GM23338 (cell line): ENCODE results near the gene PCDH1. TPM values are rescaled to one million over a fixed set of nuclear protein-coding genes. Genes with fewer than 3 reads are reported as not detected.

Experiments used
- ATAC-seq: fragments of 200-7000 bp; cut with Tn5 transposase; 3 replicates; pipeline ENCODE4 v1.9.1; 2020
- DNase-seq: peaks from one replicate; pipeline ENCODE4 v3.0.0-alpha.2; 2015; ENCODE audit warnings: low spot score
- H2AFZ ChIP-seq: fragments of 200-600 bp; sonication (generic); 2 replicates; pipeline ENCODE4 v1.8.0; 2016; ENCODE audit warnings: antibody characterized with exemption, mild to moderate bottlenecking, moderate library complexity
- H3F3A ChIP-seq: fragments of 200-600 bp; sonication (generic); replicated peaks from 2 replicates; pipeline ENCODE4 v1.8.0; 2017; ENCODE audit warnings: antibody characterized with exemption, mixed run types, low read depth
- H3K27ac ChIP-seq: fragments of 200-600 bp; sonication (generic); 2 replicates; pipeline ENCODE4 v1.6.1; 2016; ENCODE audit warnings: low read depth
- H3K27me3 ChIP-seq: fragments of 200-600 bp; sonication (generic); 2 replicates; pipeline ENCODE4 v1.8.0; 2016; ENCODE audit warnings: mild to moderate bottlenecking, mixed run types, moderate library complexity; ENCODE audit not compliant: insufficient read depth
- H3K36me3 ChIP-seq: fragments of 200-600 bp; sonication (generic); 2 replicates; pipeline ENCODE4 v1.8.0; 2016; ENCODE audit warnings: mild to moderate bottlenecking; ENCODE audit not compliant: insufficient read depth
- H3K4me1 ChIP-seq: fragments of 200-600 bp; sonication (generic); 2 replicates; pipeline ENCODE4 v1.8.0; 2016; ENCODE audit warnings: mild to moderate bottlenecking, moderate library complexity; ENCODE audit not compliant: insufficient read depth
- H3K4me2 ChIP-seq: fragments of 200-600 bp; sonication (generic); 2 replicates; pipeline ENCODE4 v1.7.1; 2017; ENCODE audit warnings: mixed run types
- H3K4me3 ChIP-seq: fragments of 200-600 bp; sonication (generic); 2 replicates; pipeline ENCODE4 v1.6.1; 2016; ENCODE audit warnings: mixed run types
- H3K79me2 ChIP-seq: fragments of 200-600 bp; sonication (generic); replicated peaks from 2 replicates; pipeline ENCODE4 v1.8.0; 2017; ENCODE audit warnings: mild to moderate bottlenecking; ENCODE audit not compliant: insufficient read depth
- H3K9me2 ChIP-seq: fragments of 200-600 bp; sonication (generic); 2 replicates; pipeline ENCODE4 v1.8.0; 2017; ENCODE audit not compliant: insufficient read depth
- H4K20me1 ChIP-seq: fragments of 200-600 bp; sonication (generic); replicated peaks from 2 replicates; pipeline ENCODE4 v1.8.0; 2017; ENCODE audit warnings: mild to moderate bottlenecking; ENCODE audit not compliant: insufficient read depth
- H3K27ac Mint-ChIP-seq: 2 replicates; pipeline ENCODE4 v1.8.0; 2020; ENCODE audit warnings: inconsistent platforms, mild to moderate bottlenecking, moderate library complexity, mixed read lengths
- H3K27me3 Mint-ChIP-seq: 3 replicates; pipeline ENCODE4 v1.8.0; 2022; ENCODE audit warnings: low read depth, mild to moderate bottlenecking, moderate library complexity, mixed read lengths, inconsistent platforms; ENCODE audit not compliant: insufficient read depth, poor library complexity
- H3K36me3 Mint-ChIP-seq: 3 replicates; pipeline ENCODE4 v1.8.0; 2021; ENCODE audit warnings: low read depth, mild to moderate bottlenecking, inconsistent platforms, moderate library complexity, mixed read lengths
- H3K4me1 Mint-ChIP-seq: 3 replicates; pipeline ENCODE4 v1.8.0; 2020; ENCODE audit warnings: mild to moderate bottlenecking, inconsistent platforms, mixed read lengths
- H3K4me3 Mint-ChIP-seq: 3 replicates; pipeline ENCODE4 v1.8.0; 2021; ENCODE audit warnings: moderate library complexity, mild to moderate bottlenecking, inconsistent platforms, mixed read lengths
- H3K9me3 Mint-ChIP-seq: 3 replicates; pipeline ENCODE4 v1.8.0; 2020; ENCODE audit warnings: moderate library complexity, mild to moderate bottlenecking, inconsistent platforms, mixed read lengths
- CREB1 ChIP-seq: fragments of 250-450 bp; sonication (Bioruptor Pico); IDR thresholded peaks from 2 replicates; pipeline ENCODE4 v1.5.0; 2020; ENCODE audit warnings: low read depth, mild to moderate bottlenecking, moderate library complexity
- ETS1 ChIP-seq: IDR thresholded peaks from 2 replicates; pipeline ENCODE4 v1.6.1; 2016; ENCODE audit warnings: antibody characterized with exemption
- EZH2 ChIP-seq: fragments of 200-600 bp; sonication (generic); IDR thresholded peaks from one replicate; pipeline ENCODE4 v1.8.0; 2017; ENCODE audit warnings: antibody characterized with exemption, mild to moderate bottlenecking, low read depth; ENCODE audit not compliant: unreplicated experiment
- EZH2phosphoT487 ChIP-seq: fragments of 200-600 bp; sonication (generic); IDR thresholded peaks from one replicate; pipeline ENCODE4 v1.8.1; 2018; ENCODE audit warnings: antibody characterized with exemption; ENCODE audit not compliant: unreplicated experiment
- JUNB ChIP-seq: IDR thresholded peaks from one replicate; pipeline ENCODE4 v1.6.1; 2016; ENCODE audit warnings: antibody characterized with exemption; ENCODE audit not compliant: unreplicated experiment
- NANOG ChIP-seq: IDR thresholded peaks from 2 replicates; pipeline ENCODE4 v1.6.1; 2016; ENCODE audit warnings: antibody characterized with exemption, borderline replicate concordance
- POLR2AphosphoS5 ChIP-seq: IDR thresholded peaks from 2 replicates; pipeline ENCODE4 v1.6.1; 2016; ENCODE audit warnings: antibody characterized with exemption, low read depth
- REST ChIP-seq: IDR thresholded peaks from one replicate; pipeline ENCODE4 v1.6.1; 2018; ENCODE audit warnings: antibody characterized with exemption; ENCODE audit not compliant: unreplicated experiment
- STAT1 ChIP-seq: IDR thresholded peaks from one replicate; pipeline ENCODE4 v1.6.1; 2016; ENCODE audit warnings: antibody characterized with exemption; ENCODE audit not compliant: unreplicated experiment
- ZNF114 ChIP-seq: fragments of 250-450 bp; sonication (Bioruptor Pico); IDR thresholded peaks from 2 replicates; pipeline ENCODE4 v1.5.0; 2020; ENCODE audit warnings: mild to moderate bottlenecking, moderate library complexity
- ZNF331 ChIP-seq: fragments of 250-450 bp; sonication (Bioruptor Pico); IDR thresholded peaks from 2 replicates; pipeline ENCODE4 v1.5.0; 2020; ENCODE audit warnings: low read depth, mild to moderate bottlenecking, moderate library complexity
- ZNF462 ChIP-seq: fragments of 250-450 bp; sonication (Bioruptor Pico); IDR thresholded peaks from 2 replicates; pipeline ENCODE4 v1.5.0; 2020; ENCODE audit warnings: mild to moderate bottlenecking, moderate library complexity
- polyA plus RNA-seq: library from polyadenylated mRNA; unstranded; fragments of >200 nt; fragmentation: Nextera tagmentation; extraction: Ambion mirVana; gene quantifications from 2 replicates; pipeline ENCODE4 v1.2.1, GENCODE V29; 2016
- total RNA-seq: library from RNA; depleted of rRNA; stranded (reverse); fragments of >200 nt; shearing (Covaris generic); gene quantifications from 2 replicates; pipeline ENCODE4 v1.2.3, GENCODE V29; 2014
- TF ChIP-seq, protein P1 (sequence below), 2 experiments: fragments of 200-600 bp in 1 of 2; sonication (generic) in 1 of 2; conservative IDR thresholded peaks; 2 replicates each; pipeline versions ENCODE4 v1.5.1 to v1.6.1; 2016 to 2017; ENCODE audit warnings: antibody characterized with exemption in 2 of 2, low read depth in 2 of 2, mild to moderate bottlenecking in 2 of 2, moderate library complexity in 1 of 2

Gene PCDH1
- total and polyA plus RNA-seq, 2 experiments from 2014 or later, result 26.2 to 183 TPM

DNA sequence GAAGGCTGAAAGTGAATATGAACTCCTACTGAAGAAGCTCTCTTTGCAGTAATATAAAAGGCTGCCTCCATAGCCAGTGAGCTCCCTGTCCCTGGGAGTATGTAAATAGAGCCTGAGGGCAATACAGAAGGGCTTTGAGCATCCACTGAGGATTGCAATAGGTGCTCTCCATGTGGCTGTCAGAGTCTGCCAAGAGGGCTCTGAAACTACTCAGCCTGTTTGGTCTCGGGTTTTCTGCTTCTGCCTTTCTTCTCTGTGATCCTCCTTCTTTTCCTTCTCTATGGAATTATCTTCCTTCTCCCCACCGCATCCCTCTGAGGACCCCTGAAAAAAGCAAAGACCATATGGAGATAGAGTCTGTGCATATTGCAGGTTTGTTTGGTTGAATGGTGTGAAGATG lies 69.4 kb downstream of the PCDH1 start:
- Histone ChIP-seq H3F3A (peaks cover 17% of the 10 kb centered on the region; the same call in 1 of the 2 replicates), H3K36me3 (no peaks in the 10 kb centered on the region), H3K79me2 (no peaks in the 10 kb centered on the region), H3K4me2 (0 out of 2 replicates have a peak overlapping the region, but pooled peaks have one; percentile 38), H3K9me2 (no peaks in the 10 kb centered on the region), H4K20me1 (no peaks in the 10 kb centered on the region), H3K27me3 (no peaks in the 10 kb centered on the region), H3K4me1 (peaks cover 85% of the 10 kb centered on the region), H3K27ac (no peak overlapping the region), H3K4me3 (no peak overlapping the region), H2AFZ (no peak overlapping the region)
- Mint-ChIP-seq H3K4me3 (no peak overlapping the region; the same call in 2 of the 3 replicates), H3K9me3 (no peaks in the 10 kb centered on the region), H3K4me1 (peaks cover 83% of the 10 kb centered on the region), H3K27me3 (peaks cover 27% of the 10 kb centered on the region), H3K36me3 (no peaks in the 10 kb centered on the region), H3K27ac (no peak overlapping the region; the same call in 1 of the 2 replicates)
- ATAC-seq (no peak), DNase-seq (no peak)
- no peak for TF ChIP-seq REST
- TF ChIP-seq ETS1, result no peak
- no peak for TF ChIP-seq ZNF331 (CRISPR knock-in tag)
- no peak for TF ChIP-seq POLR2AphosphoS5
- no peak for TF ChIP-seq STAT1
- TF ChIP-seq ZNF462, result no peak
- TF ChIP-seq CREB1 (CRISPR knock-in tag), result no peak
- no peak for TF ChIP-seq JUNB
- TF ChIP-seq ZNF114 (CRISPR knock-in tag), result no peak
- TF ChIP-seq NANOG, result no peak
- TF ChIP-seq, protein P1, sequence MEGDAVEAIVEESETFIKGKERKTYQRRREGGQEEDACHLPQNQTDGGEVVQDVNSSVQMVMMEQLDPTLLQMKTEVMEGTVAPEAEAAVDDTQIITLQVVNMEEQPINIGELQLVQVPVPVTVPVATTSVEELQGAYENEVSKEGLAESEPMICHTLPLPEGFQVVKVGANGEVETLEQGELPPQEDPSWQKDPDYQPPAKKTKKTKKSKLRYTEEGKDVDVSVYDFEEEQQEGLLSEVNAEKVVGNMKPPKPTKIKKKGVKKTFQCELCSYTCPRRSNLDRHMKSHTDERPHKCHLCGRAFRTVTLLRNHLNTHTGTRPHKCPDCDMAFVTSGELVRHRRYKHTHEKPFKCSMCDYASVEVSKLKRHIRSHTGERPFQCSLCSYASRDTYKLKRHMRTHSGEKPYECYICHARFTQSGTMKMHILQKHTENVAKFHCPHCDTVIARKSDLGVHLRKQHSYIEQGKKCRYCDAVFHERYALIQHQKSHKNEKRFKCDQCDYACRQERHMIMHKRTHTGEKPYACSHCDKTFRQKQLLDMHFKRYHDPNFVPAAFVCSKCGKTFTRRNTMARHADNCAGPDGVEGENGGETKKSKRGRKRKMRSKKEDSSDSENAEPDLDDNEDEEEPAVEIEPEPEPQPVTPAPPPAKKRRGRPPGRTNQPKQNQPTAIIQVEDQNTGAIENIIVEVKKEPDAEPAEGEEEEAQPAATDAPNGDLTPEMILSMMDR (conservative IDR thresholded peaks at IDR 0.05; ENCODE audit: low read depth in 2 of 2), result no peak
- TF ChIP-seq EZH2phosphoT487, result no peak
- TF ChIP-seq EZH2, result no peak
